K562 (cell line): Measurements from ENCODE around the gene ADGRE1. TPM values are rescaled to one million over a fixed set of nuclear protein-coding genes. Genes with fewer than 3 reads are reported as not detected.

Experiments used
- ATAC-seq: fragments of 200-7000 bp; cut with Tn5 transposase; 3 replicates; pipeline ENCODE4 v1.9.1; 2020; ENCODE audit warnings: moderate library complexity
- BruUV-seq: library from RNA; stranded (reverse); fragments of 400-500 nt; replicated peaks from 2 replicates; lab custom pipeline; 2021; lab: Mats Ljungman, UMichigan
- CTCF ChIA-PET: fragments of 300-600 bp; formaldehyde crosslinking; extraction: SDS; loops from one replicate; lab custom pipeline; 2021; ENCODE audit warnings: low intra/inter-chr PET ratio; lab: Yijun Ruan, JAX
- POLR2A ChIA-PET: fragments of 300-600, 350-650 bp; sonication (Branson Sonifier 250); formaldehyde crosslinking; extraction: SDS; loops from one replicate; lab custom pipeline; 2021; ENCODE audit warnings: antibody characterized with exemption, inconsistent platforms; lab: Yijun Ruan, JAX
- DNase-seq, 4 experiments: peaks; one replicate each; pipeline versions ENCODE4 v3.0.0 to v3.0.0-alpha.2; 2011 to 2018; ENCODE audit warnings: low spot score in 3 of 4, mixed read lengths in 3 of 4; ENCODE audit errors: extremely low read depth in 1 of 4
- FAIRE-seq: peaks from 2 replicates; lab custom pipeline; 2011; peaks lifted over from hg19 to GRCh38; lab: Jason Lieb, UNC
- H2AFZ ChIP-seq: 2 replicates; pipeline ENCODE4 v1.6.0; 2011; ENCODE audit warnings: low read depth, low read length, control low read depth, inconsistent platforms
- H3K27ac ChIP-seq: fragments of 200-600 bp; 3 replicates; pipeline ENCODE4 v1.8.0; 2011; ENCODE audit warnings: low read depth, mild to moderate bottlenecking, control low read depth, inconsistent platforms, low read length, moderate library complexity, mixed read lengths; ENCODE audit errors: extremely low read depth
- H3K27me3 ChIP-seq, 2 experiments: fragments of 300-600 bp in 1 of 2; 2 replicates in 1 of 2; 3 replicates in 1 of 2; pipeline versions ENCODE4 v1.6.0 to v1.8.0; 2011; ENCODE audit warnings: inconsistent platforms in 2 of 2, low read length in 2 of 2, mild to moderate bottlenecking in 1 of 2, mixed read lengths in 1 of 2, moderate library complexity in 1 of 2; ENCODE audit not compliant: control insufficient read depth in 2 of 2, insufficient read depth in 2 of 2
- H3K36me3 ChIP-seq: fragments of 300-600 bp; 3 replicates; pipeline ENCODE4 v1.8.0; 2011; ENCODE audit warnings: mild to moderate bottlenecking, low read length, inconsistent platforms; ENCODE audit not compliant: control insufficient read depth, insufficient read depth
- H3K4me1 ChIP-seq, 2 experiments: fragments of 200-600 bp in 1 of 2; replicated peaks in 1 of 2; 2 replicates in 1 of 2; 3 replicates in 1 of 2; pipeline versions ENCODE4 v1.5.1 to v1.8.0; 2011; ENCODE audit warnings: inconsistent platforms in 2 of 2, low read length in 2 of 2, mild to moderate bottlenecking in 1 of 2, mixed read lengths in 1 of 2, moderate library complexity in 1 of 2; ENCODE audit not compliant: control insufficient read depth in 2 of 2, insufficient read depth in 2 of 2
- H3K4me2 ChIP-seq: 2 replicates; pipeline ENCODE4 v1.6.1; 2011; ENCODE audit warnings: low read length, control low read depth, inconsistent platforms, mixed read lengths; ENCODE audit not compliant: insufficient read depth
- H3K4me3 ChIP-seq: fragments of 200-600 bp; sonication (generic), shearing (Covaris generic); 2 replicates; pipeline ENCODE4 v1.5.1; 2016; ENCODE audit warnings: control low read depth, inconsistent platforms
- H3K79me2 ChIP-seq: fragments of 200-600 bp; 3 replicates; pipeline ENCODE4 v1.8.0; 2011; ENCODE audit warnings: low read length, inconsistent platforms; ENCODE audit not compliant: control insufficient read depth, insufficient read depth
- H3K9ac ChIP-seq, 2 experiments: 2 replicates each; pipeline versions ENCODE4 v1.6.0 to v1.6.1; 2011; ENCODE audit warnings: low read depth in 2 of 2, low read length in 2 of 2, control low read depth in 1 of 2, inconsistent platforms in 1 of 2, mild to moderate bottlenecking in 1 of 2, mixed read lengths in 1 of 2; ENCODE audit not compliant: insufficient read depth in 1 of 2
- H3K9me1 ChIP-seq: one replicate; pipeline ENCODE4 v1.6.0; 2011; ENCODE audit warnings: inconsistent platforms, mild to moderate bottlenecking, low read length, moderate library complexity; ENCODE audit not compliant: control insufficient read depth, insufficient read depth
- H3K9me3 ChIP-seq: replicated peaks from 2 replicates; pipeline ENCODE4 v1.5.1; 2011; ENCODE audit warnings: low read depth, low read length, inconsistent platforms; ENCODE audit not compliant: control insufficient read depth, insufficient read depth
- H4K20me1 ChIP-seq: replicated peaks from 2 replicates; pipeline ENCODE4 v1.6.1; 2011; ENCODE audit warnings: low read length, inconsistent platforms, mixed read lengths; ENCODE audit not compliant: control insufficient read depth, insufficient read depth
- C11orf30 ChIP-seq: fragments of 450-650 bp; IDR thresholded peaks from 2 replicates; pipeline ENCODE4 v1.6.1; 2016; ENCODE audit warnings: low read depth, mild to moderate bottlenecking
- CREM ChIP-seq: IDR thresholded peaks from 2 replicates; pipeline ENCODE4 v1.6.1; 2014; ENCODE audit warnings: antibody characterized with exemption, low read depth
- EWSR1 ChIP-seq: fragments of 450-650 bp; IDR thresholded peaks from 2 replicates; pipeline ENCODE4 v1.6.1; 2018; ENCODE audit warnings: borderline replicate concordance, mild to moderate bottlenecking, low read depth, moderate library complexity; ENCODE audit not compliant: partially characterized antibody
- RBM14 ChIP-seq: fragments of 200-400 bp; formaldehyde crosslinking; IDR thresholded peaks from 2 replicates; pipeline ENCODE4 v1.6.1; 2018; ENCODE audit warnings: low read depth, mild to moderate bottlenecking, low read length, moderate library complexity, borderline replicate concordance; ENCODE audit not compliant: insufficient read depth
- SMAD2 ChIP-seq: fragments of 150-350 bp; IDR thresholded peaks from 2 replicates; pipeline ENCODE4 v1.6.1; 2014; ENCODE audit warnings: low read depth, mild to moderate bottlenecking, low read length
- TRIM24 ChIP-seq, 2 experiments: fragments of 450-650 bp; IDR thresholded peaks; 2 replicates each; pipeline ENCODE4 v1.6.1; 2016
- YY1 ChIP-seq, 3 experiments: IDR thresholded peaks; 2 replicates each; pipeline ENCODE4 v1.6.1; 2011; ENCODE audit warnings: low read length in 2 of 3, mild to moderate bottlenecking in 2 of 3, moderate library complexity in 2 of 3, borderline replicate concordance in 1 of 3, control low read depth in 1 of 3, low read depth in 1 of 3; ENCODE audit not compliant: insufficient read depth in 3 of 3, insufficient replicate concordance in 2 of 3, control insufficient read depth in 1 of 3, insufficient read length in 1 of 3; ENCODE audit errors: extremely low read depth in 1 of 3
- ZNF12 ChIP-seq: sonication (generic); formaldehyde crosslinking; IDR thresholded peaks from 2 replicates; pipeline ENCODE4 v1.4.0; 2020; ENCODE audit warnings: mild to moderate bottlenecking, missing genetic modification reagents
- WGBS: fragments of 100-300 bp; shearing (Covaris generic); methylation state at CpG from one replicate; pipeline ENCODE4 v1.1.6; 2016; ENCODE audit warnings: low coverage, mixed read lengths; ENCODE audit not compliant: insufficient coverage; ENCODE audit errors: missing lambda C conversion rate; 5-methylcytosine and 5-hydroxymethylcytosine counted together
- in situ Hi-C: fragments of 300-500 bp; cut with MboI; formaldehyde crosslinking; loops from 4 replicates; pipeline ENCODE4 v1.15.0; 2018; ENCODE audit warnings: inconsistent platforms, mixed read lengths
- intact Hi-C: fragments of 100-400 bp; cut with micrococcal nuclease; formaldehyde crosslinking; loops from 2 replicates; pipeline ENCODE4 v1.14.2; 2022
- polyA plus RNA-seq, 8 experiments: library from polyadenylated mRNA; depleted of rRNA in 4 of 8; stranded (reverse) in 5 of 8; unstranded in 3 of 8; fragments of >200 nt; fragmentation: Nextera tagmentation in 2 of 8; fragmentation: Illumina TruSeq in 1 of 8; extraction: Ambion mirVana in 2 of 8; extraction: Trizol in 1 of 8; gene quantifications; 2 replicates each; pipeline versions ENCODE4 v1.2.1 to v1.2.3, GENCODE V29; 2011 to 2014; ENCODE audit warnings: inconsistent platforms in 1 of 8, missing spikeins in 1 of 8
- total RNA-seq, 7 experiments: library from RNA; depleted of rRNA in 6 of 7; stranded (reverse); fragments of >200 nt in 6 of 7; fragmentation: Illumina TruSeq in 2 of 7; extraction: Trizol in 2 of 7; gene quantifications; 2 replicates each; pipeline versions ENCODE4 v1.2.1 to v1.2.3, GENCODE V29; 2011 to 2021; ENCODE audit warnings: low replicate concordance in 1 of 7
- TF ChIP-seq, protein P1 (sequence below): sonication (generic); formaldehyde crosslinking; IDR thresholded peaks from 2 replicates; pipeline ENCODE4 v1.8.1; 2023; ENCODE audit warnings: mild to moderate bottlenecking, missing genetic modification reagents

The ADGRE1 gene
- total and polyA plus RNA-seq, 9 of the 15 experiments (the other 6 are each of a cell fraction or from before 2014, with no cell fraction given), result 0.09 to 0.49 (median 0.25) TPM; not detected in 1

GRCh38 chr19:6956573-6956972 is 69.2 kb downstream of the ADGRE1 start:
- Histone ChIP-seq H3K79me2 (no peaks in the 10 kb centered on the region), H3K9me3 (no peaks in the 10 kb centered on the region), H3K4me2 (no peak overlapping the region), H3K9ac (no peak overlapping the region), H4K20me1 (no peaks in the 10 kb centered on the region), H3K36me3 (no peaks in the 10 kb centered on the region), H3K9me1 (no peaks in the 10 kb centered on the region), H3K4me1 (no peaks in the 10 kb centered on the region), H3K27ac (no peak overlapping the region), H3K4me3 (no peak overlapping the region), H3K27me3 (no peaks in the 10 kb centered on the region), H2AFZ (no peak overlapping the region)
- ATAC-seq (no peak), FAIRE-seq (no peak), DNase-seq (no peak)
- CTCF ChIA-PET, result interaction anchor here (0.5 kb wide), 1 partner anchor 764 kb away, joined by 3 read pairs; no protein-coding TSS in a partner anchor
- TF ChIP-seq ZNF12 (peak; percentile 56; the same call in 1 of the 2 replicates), EWSR1 (no peak), CREM (no peak), C11orf30 (no peak)
- 0% methylated on average over 1 of the region's 1 CpG for WGBS
- intact Hi-C loops (no loop called here), in situ Hi-C loops (no loop called here)
- BruUV-seq, result no TSS peak
- POLR2A ChIA-PET, result interaction anchor here (0.6 kb wide), 1 partner anchor 19 kb away, joined by 3 read pairs; no protein-coding TSS in a partner anchor

GRCh38 chr19:6958791-6959190 is 71.4 kb downstream of the ADGRE1 start:
- no peak overlapping the region for H3K4me2 ChIP-seq
- ChIA-PET CTCF (no interaction called here), POLR2A (no interaction called here)
- no peak overlapping the region for H3K9ac ChIP-seq
- H3K27ac ChIP-seq, result no peak overlapping the region
- in situ Hi-C loops (no loop called here), intact Hi-C loops (no loop called here)
- ATAC-seq (no peak), DNase-seq (no peak), FAIRE-seq (no peak)
- no peaks in the 10 kb centered on the region for H3K27me3 ChIP-seq
- no peak overlapping the region for H3K4me3 ChIP-seq
- no peaks in the 10 kb centered on the region for H4K20me1 ChIP-seq
- BruUV-seq, result no TSS peak
- no peaks in the 10 kb centered on the region for H3K36me3 ChIP-seq
- no peak overlapping the region for H2AFZ ChIP-seq
- H3K9me3 ChIP-seq, result no peaks in the 10 kb centered on the region
- H3K79me2 ChIP-seq, result no peaks in the 10 kb centered on the region
- 0% methylated on average over 3 of the region's 3 CpGs for WGBS
- no peaks in the 10 kb centered on the region for H3K4me1 ChIP-seq
- no peak for TF ChIP-seq SMAD2
- TF ChIP-seq RBM14, result no peak
- no peak for TF ChIP-seq YY1 (IDR thresholded peaks at IDR 0.05; ENCODE audit: borderline replicate concordance in 1 of 3, control insufficient read depth in 1 of 3, extremely low read depth in 1 of 3, insufficient read depth in 3 of 3, insufficient read length in 1 of 3, insufficient replicate concordance in 2 of 3, low read depth in 1 of 3, low read length in 2 of 3)
- no peak for TF ChIP-seq TRIM24 (IDR thresholded peaks at IDR 0.05)
- TF ChIP-seq, protein P1, sequence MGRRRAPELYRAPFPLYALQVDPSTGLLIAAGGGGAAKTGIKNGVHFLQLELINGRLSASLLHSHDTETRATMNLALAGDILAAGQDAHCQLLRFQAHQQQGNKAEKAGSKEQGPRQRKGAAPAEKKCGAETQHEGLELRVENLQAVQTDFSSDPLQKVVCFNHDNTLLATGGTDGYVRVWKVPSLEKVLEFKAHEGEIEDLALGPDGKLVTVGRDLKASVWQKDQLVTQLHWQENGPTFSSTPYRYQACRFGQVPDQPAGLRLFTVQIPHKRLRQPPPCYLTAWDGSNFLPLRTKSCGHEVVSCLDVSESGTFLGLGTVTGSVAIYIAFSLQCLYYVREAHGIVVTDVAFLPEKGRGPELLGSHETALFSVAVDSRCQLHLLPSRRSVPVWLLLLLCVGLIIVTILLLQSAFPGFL (CRISPR knock-in tag), result no peak
- no peaks in the 10 kb centered on the region for H3K9me1 ChIP-seq
